HepG2 (cell line): ENCODE data around the gene PPP1CA.

Source experiments
- CEBPB ChIP-seq: IDR thresholded peaks from 2 replicates; pipeline ENCODE4 v1.6.1; 2011; ENCODE audit warnings: low read depth, low read length, improper control_type of control experiment, borderline replicate concordance
- CHD2 ChIP-seq: IDR thresholded peaks from 2 replicates; pipeline ENCODE4 v1.6.1; 2011; ENCODE audit warnings: low read depth, low read length, improper control_type of control experiment
- CTCF ChIP-seq: sonication (generic); formaldehyde crosslinking; IDR thresholded peaks from 2 replicates; pipeline ENCODE4 v1.5.0; 2020; ENCODE audit warnings: mild to moderate bottlenecking, missing genetic modification reagents, moderate library complexity
- ETS1 ChIP-seq: sonication (generic); formaldehyde crosslinking; IDR thresholded peaks from 2 replicates; pipeline ENCODE4 v1.4.0; 2020; ENCODE audit warnings: missing genetic modification reagents
- HNF4A ChIP-seq: sonication (generic); formaldehyde crosslinking; IDR thresholded peaks from 2 replicates; pipeline ENCODE4 v1.4.0; 2020; ENCODE audit warnings: missing genetic modification reagents
- PRDM15 ChIP-seq: sonication (generic); formaldehyde crosslinking; IDR thresholded peaks from 2 replicates; pipeline ENCODE4 v1.4.0; 2020; ENCODE audit warnings: missing genetic modification reagents
- RFX5 ChIP-seq: IDR thresholded peaks from 2 replicates; pipeline ENCODE4 v1.6.1; 2011; ENCODE audit warnings: low read depth, low read length, improper control_type of control experiment
- SP2 ChIP-seq: sonication (generic); formaldehyde crosslinking; IDR thresholded peaks from 2 replicates; pipeline ENCODE4 v1.5.1; 2020; ENCODE audit warnings: mild to moderate bottlenecking, missing genetic modification reagents
- ZKSCAN1 ChIP-seq: fragments of 150-350 bp; IDR thresholded peaks from 2 replicates; pipeline ENCODE4 v1.6.1; 2014; ENCODE audit warnings: low read length

GRCh38 chr11:67423466-67423865 is 21.8 kb upstream of the PPP1CA start:
- TF ChIP-seq SP2 (CRISPR knock-in tag) (no peak), PRDM15 (CRISPR knock-in tag) (no peak), ZKSCAN1 (no peak), HNF4A (CRISPR knock-in tag) (no peak), CHD2 (no peak), RFX5 (no peak), ETS1 (no peak), CEBPB (no peak), CTCF (CRISPR knock-in tag) (no peak)
